ENCODE results near the gene PPIA.

PPIA gene

GRCh38 chr7:44752822-44753221, 43.7 kb upstream of the PPIA start:
- H3K4me3 ChIP-seq (ENCODE audit: low read length): no peak overlapping the region
- no peak for TF ChIP-seq CTCF (conservative IDR thresholded peaks at IDR 0.05; ENCODE audit: low read length)
- no peak for DNase-seq (ENCODE audit: low read depth)

DNA sequence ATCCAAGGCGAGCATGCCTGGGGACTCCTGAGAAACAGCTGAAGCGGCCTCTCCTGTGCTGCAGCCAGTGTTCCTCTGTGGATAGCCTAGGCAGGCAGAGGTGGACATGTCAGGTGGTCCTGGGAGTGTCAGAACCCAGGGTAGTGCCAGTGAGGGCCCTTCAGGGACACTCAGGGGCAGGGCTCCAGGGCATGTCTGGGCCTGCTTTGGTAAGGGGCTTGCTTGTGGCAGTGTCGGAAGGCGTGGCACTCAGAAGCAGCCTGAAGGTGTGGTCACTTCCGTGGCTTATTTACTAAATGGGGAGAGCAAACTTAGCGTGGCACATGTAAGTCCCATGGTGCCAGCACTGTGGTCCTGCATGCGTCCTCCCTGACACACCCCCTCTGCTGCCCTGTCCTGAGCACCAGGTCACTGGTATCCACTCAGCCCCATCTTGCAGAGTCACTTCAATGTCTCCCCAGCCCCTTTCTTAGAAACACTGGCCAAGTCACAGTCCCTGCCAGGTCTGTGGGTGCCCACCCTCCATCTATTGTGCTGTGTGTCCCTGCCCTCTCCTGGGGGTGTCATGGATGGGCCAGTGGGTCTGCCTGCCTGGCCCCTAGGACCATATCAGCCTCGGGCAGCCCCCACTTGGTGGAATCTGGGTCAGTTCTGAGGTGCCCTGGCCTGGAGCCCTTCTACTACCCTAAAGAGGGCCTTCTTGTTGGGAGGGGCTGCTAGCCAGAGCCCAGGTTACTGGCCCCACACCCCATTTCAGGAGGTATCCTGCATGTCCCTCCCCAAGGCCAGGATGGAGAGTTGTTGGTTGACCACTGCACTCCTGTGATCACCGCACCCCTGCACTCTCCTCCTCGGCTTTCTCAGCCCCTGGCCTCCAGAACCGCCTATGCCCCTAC, 41.4 kb upstream of the PPIA start:
- no peak overlapping the region for H3K4me3 ChIP-seq (ENCODE audit: low read length)
- no peak for DNase-seq (ENCODE audit: low read depth)

GRCh38 chr7:44755698-44756627, 40.5 kb upstream of the PPIA start:
- no peak overlapping the region for H3K4me3 ChIP-seq (ENCODE audit: low read length)
- TF ChIP-seq CTCF (conservative IDR thresholded peaks at IDR 0.05; ENCODE audit: low read length): no peak
- DNase-seq (ENCODE audit: low read depth): no peak

More for the DNA sequence above, 41.4 kb upstream of the PPIA start:
- TF ChIP-seq CTCF (conservative IDR thresholded peaks at IDR 0.05; ENCODE audit: low read length): no peak

- TF ChIP-seq CTCF (conservative IDR thresholded peaks at IDR 0.05; ENCODE audit: low read length): no peak
- no peak overlapping the region for H3K4me3 ChIP-seq (ENCODE audit: low read length)
- DNase-seq (ENCODE audit: low read depth): no peak
Observed at GRCh38 chr7:44756904-44757303, 39.6 kb upstream of the PPIA start.

DNA sequence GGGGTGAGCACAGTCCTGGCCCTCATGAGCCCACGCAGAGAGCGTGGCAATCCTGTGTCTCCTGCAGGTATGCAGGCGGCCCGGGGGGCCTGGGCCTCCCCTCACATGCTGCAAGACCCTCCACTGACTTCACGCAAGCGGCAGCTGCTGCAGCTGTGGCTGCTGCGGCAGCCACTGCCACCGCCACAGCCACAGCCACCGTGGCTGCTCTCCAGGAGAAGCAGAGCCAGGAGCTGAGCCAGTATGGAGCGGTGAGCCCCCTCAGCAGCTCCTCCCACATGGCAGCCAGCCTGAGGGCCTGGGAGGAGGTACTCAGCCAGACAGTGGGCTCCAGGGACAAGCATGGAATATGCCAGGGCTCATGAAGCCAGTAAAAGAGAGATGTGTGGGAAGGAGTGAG, 39.2 kb upstream of the PPIA start:
- TF ChIP-seq CTCF (conservative IDR thresholded peaks at IDR 0.05; ENCODE audit: low read length): no peak
- DNase-seq (ENCODE audit: low read depth): no peak
- no peak overlapping the region for H3K4me3 ChIP-seq (ENCODE audit: low read length)

DNA sequence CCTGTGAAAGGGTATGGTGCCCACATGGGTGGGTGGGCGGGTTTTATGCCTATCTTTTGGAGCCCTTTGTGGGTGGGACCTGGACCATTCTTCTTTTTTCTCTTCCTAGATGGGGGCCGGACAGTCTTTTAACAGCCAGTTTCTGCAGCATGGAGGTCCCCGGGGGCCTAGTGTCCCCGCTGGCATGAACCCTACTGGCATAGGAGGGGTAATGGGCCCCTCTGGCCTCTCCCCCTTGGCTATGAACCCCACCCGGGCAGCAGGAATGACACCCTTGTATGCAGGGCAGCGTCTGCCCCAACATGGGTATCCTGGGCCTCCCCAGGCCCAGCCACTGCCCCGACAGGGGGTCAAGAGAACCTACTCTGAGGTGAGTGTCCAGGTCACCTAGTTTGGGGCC, 38.7 kb upstream of the PPIA start:
- TF ChIP-seq CTCF (conservative IDR thresholded peaks at IDR 0.05; ENCODE audit: low read length): no peak
- no peak overlapping the region for H3K4me3 ChIP-seq (ENCODE audit: low read length)

More for the DNA sequence above, 38.7 kb upstream of the PPIA start:
- no peak for DNase-seq (ENCODE audit: low read depth)
